ENCODE results near the gene PLOD1. TPM values are rescaled to one million over a fixed set of nuclear protein-coding genes. Genes with fewer than 3 reads are reported as not detected.

The PLOD1 gene
- polyA plus RNA-seq, 2 of the 4 experiments (the other 2 are of a cell fraction), result 53.8 to 83.9 TPM

DNA sequence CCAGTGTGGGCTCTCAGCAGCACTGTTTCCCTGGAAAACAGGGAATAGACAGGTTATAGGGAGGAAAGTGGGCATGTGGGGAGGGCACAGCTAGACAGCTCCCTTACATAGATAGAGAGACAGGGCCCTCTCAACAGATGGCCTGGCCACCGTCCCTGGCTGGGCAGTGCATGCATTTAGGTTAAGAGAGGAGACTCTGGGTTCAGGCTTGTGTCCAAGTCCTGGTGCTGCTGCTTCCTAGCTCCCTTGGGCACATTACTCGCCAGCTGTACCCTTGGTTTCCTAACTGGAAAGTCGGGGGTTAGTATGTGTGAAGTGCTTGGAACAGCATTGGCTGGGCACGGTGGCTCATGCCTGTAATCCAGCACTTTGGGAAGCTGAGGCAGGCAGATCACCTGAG lies 9.1 kb downstream of the PLOD1 start (continued):
- TF ChIP-seq KDM5A (IDR thresholded peaks at IDR 0.05) (no peak), MAZ (IDR thresholded peaks at IDR 0.05; ENCODE audit: borderline replicate concordance, low read depth, low read length) (no peak), HDAC2 (IDR thresholded peaks at IDR 0.05) (no peak)

DNA sequence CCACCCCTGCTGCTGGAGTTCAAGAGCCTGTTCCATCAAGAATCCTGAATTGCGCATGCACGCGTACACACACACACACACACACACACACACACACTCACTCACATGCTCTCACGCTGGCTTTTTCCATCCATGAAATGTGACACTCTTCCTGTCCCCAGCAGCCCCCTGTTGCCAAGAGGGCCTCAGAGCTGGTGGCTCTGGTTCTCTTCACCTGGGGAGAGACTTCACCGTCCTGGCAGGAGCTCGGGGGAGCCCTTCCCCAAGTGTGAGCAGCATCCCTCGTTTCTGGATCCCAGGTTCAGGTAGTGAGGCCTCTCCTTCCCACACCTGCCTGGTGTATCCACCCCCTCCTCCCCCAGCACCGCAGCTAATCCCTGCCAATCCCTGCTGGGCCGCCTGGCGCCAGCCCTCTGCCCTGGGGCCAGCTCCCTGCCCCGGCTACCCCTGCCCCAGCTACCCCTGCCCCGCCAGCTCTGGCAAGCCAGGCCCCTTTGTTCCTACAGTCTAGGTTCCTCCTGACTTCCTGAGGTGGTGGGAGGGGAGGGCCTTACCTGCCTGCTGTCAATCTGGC lies 9.9 kb downstream of the PLOD1 start:
- 87% methylated on average over 7 of the region's 12 CpGs for WGBS (ENCODE audit: missing lambda C conversion rate)
- no peaks in the 10 kb centered on the region for H3K9me3 ChIP-seq
- ChIA-PET CTCF (interaction anchor here (0.6 kb wide), 1 partner anchor 25 kb away, joined by 3 read pairs; no protein-coding TSS in a partner anchor), POLR2A (no interaction called here)
- DNase-seq (ENCODE audit: low read depth in 1 of 2, low spot score in 1 of 2) (no peak), FAIRE-seq (no peak), ATAC-seq (no peak)
- H3K4me3 ChIP-seq, result no peak overlapping the region
- TF ChIP-seq, protein P1, sequence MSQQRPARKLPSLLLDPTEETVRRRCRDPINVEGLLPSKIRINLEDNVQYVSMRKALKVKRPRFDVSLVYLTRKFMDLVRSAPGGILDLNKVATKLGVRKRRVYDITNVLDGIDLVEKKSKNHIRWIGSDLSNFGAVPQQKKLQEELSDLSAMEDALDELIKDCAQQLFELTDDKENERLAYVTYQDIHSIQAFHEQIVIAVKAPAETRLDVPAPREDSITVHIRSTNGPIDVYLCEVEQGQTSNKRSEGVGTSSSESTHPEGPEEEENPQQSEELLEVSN (IDR thresholded peaks at IDR 0.05; ENCODE audit: borderline replicate concordance, low read depth), result no peak
- TF ChIP-seq FOSB (CRISPR knock-in tag; IDR thresholded peaks at IDR 0.05) (no peak), HOXB13 (CRISPR knock-in tag; IDR thresholded peaks at IDR 0.05; ENCODE audit: low read depth) (no peak), JUN (IDR thresholded peaks at IDR 0.05) (no peak), ZC3H11A (IDR thresholded peaks at IDR 0.05) (no peak), NR3C1 (IDR thresholded peaks at IDR 0.05) (no peak), EHMT2 (IDR thresholded peaks at IDR 0.05; ENCODE audit: low read depth) (no peak)
- TF ChIP-seq, protein P2, sequence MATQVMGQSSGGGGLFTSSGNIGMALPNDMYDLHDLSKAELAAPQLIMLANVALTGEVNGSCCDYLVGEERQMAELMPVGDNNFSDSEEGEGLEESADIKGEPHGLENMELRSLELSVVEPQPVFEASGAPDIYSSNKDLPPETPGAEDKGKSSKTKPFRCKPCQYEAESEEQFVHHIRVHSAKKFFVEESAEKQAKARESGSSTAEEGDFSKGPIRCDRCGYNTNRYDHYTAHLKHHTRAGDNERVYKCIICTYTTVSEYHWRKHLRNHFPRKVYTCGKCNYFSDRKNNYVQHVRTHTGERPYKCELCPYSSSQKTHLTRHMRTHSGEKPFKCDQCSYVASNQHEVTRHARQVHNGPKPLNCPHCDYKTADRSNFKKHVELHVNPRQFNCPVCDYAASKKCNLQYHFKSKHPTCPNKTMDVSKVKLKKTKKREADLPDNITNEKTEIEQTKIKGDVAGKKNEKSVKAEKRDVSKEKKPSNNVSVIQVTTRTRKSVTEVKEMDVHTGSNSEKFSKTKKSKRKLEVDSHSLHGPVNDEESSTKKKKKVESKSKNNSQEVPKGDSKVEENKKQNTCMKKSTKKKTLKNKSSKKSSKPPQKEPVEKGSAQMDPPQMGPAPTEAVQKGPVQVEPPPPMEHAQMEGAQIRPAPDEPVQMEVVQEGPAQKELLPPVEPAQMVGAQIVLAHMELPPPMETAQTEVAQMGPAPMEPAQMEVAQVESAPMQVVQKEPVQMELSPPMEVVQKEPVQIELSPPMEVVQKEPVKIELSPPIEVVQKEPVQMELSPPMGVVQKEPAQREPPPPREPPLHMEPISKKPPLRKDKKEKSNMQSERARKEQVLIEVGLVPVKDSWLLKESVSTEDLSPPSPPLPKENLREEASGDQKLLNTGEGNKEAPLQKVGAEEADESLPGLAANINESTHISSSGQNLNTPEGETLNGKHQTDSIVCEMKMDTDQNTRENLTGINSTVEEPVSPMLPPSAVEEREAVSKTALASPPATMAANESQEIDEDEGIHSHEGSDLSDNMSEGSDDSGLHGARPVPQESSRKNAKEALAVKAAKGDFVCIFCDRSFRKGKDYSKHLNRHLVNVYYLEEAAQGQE (IDR thresholded peaks at IDR 0.05), result no peak
- H3K27ac ChIP-seq, result no peak overlapping the region
- no peak overlapping the region for H3K4me2 ChIP-seq
- H3K4me1 ChIP-seq, result no peaks in the 10 kb centered on the region

DNA sequence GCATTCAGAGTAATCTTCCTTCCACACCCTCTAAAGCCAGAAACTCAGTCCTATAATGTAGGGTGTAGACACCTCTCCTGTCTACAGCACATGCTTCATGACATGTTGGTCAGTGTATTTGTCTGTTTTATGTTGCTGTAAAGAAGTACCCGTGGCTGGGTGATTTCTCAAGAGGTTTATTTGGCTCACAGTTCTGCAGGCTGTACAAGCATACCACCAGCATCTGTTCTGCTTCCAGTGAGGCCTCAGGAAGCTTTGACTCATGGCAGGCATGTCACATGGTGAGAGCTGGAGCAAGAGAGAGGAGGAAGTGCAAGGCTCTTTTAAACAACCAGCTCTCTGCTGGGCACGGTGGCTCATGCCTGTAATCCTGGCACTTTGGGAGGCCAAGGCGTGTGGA lies 12.1 kb downstream of the PLOD1 start:
- CTCF ChIA-PET, result interaction anchor here (1.6 kb wide), 1 partner anchor 21 kb away, joined by 8 read pairs; no protein-coding TSS in a partner anchor
- DNase-seq (ENCODE audit: low read depth in 1 of 2, low spot score in 1 of 2), result no peak
- H3K27ac ChIP-seq, result no peak overlapping the region
- POLR2A ChIA-PET, result no interaction called here
- no peaks in the 10 kb centered on the region for H3K4me1 ChIP-seq
- no peak for FAIRE-seq
- no peak for ATAC-seq
- H3K4me3 ChIP-seq, result no peak overlapping the region
- TF ChIP-seq ESRRA (IDR thresholded peaks at IDR 0.05; ENCODE audit: borderline replicate concordance, low read length) (no peak), RFX5 (IDR thresholded peaks at IDR 0.05) (no peak), JUNB (IDR thresholded peaks at IDR 0.05) (no peak), CHD4 (IDR thresholded peaks at IDR 0.05; ENCODE audit: borderline replicate concordance) (no peak), CBX2 (IDR thresholded peaks at IDR 0.05; ENCODE audit: borderline replicate concordance, low read depth) (no peak), HDAC2 (IDR thresholded peaks at IDR 0.05) (no peak), CHD2 (IDR thresholded peaks at IDR 0.05; ENCODE audit: low read length, partially characterized antibody) (no peak), MAZ (IDR thresholded peaks at IDR 0.05; ENCODE audit: borderline replicate concordance, low read depth, low read length) (no peak)
- TF ChIP-seq, protein P2 (IDR thresholded peaks at IDR 0.05), result no peak
- no peak overlapping the region for H3K4me2 ChIP-seq
- H3K9me3 ChIP-seq, result no peaks in the 10 kb centered on the region
- 67% methylated on average over 3 of the region's 3 CpGs for WGBS (ENCODE audit: missing lambda C conversion rate)

All from A549 (cell line).